Neural cell (in vitro differentiated cells): Measurements from ENCODE around the gene RNASE11. TPM values are rescaled to one million over a fixed set of nuclear protein-coding genes. Genes with fewer than 3 reads are reported as not detected.

ENCODE experiments used
- H2AFZ ChIP-seq: fragments of 200-600, 300-800 bp; sonication (generic), shearing (Covaris generic); 2 replicates; pipeline ENCODE4 v1.6.0; 2014; ENCODE audit warnings: low read depth, mild to moderate bottlenecking, antibody characterized with exemption, low read length, moderate library complexity
- H3F3A ChIP-seq: fragments of 200-600 bp; shearing (Covaris generic); 2 replicates; pipeline ENCODE4 v1.6.1; 2016; ENCODE audit warnings: mild to moderate bottlenecking, moderate library complexity, mixed read lengths, antibody characterized with exemption, low read length; ENCODE audit not compliant: insufficient read depth, poor library complexity, severe bottlenecking
- H3K27ac ChIP-seq: fragments of 200-600, 300-800 bp; sonication (generic), shearing (Covaris generic); 2 replicates; pipeline ENCODE4 v1.5.1; 2014; ENCODE audit warnings: mild to moderate bottlenecking, low read length, moderate library complexity
- H3K27me3 ChIP-seq: fragments of 300-800, 200-600 bp; sonication (generic), shearing (Covaris generic); 2 replicates; pipeline ENCODE4 v1.6.0; 2014; ENCODE audit warnings: mild to moderate bottlenecking, low read depth, low read length, moderate library complexity; ENCODE audit not compliant: insufficient read depth
- H3K36me3 ChIP-seq: fragments of 300-800, 200-600 bp; sonication (generic), shearing (Covaris generic); 2 replicates; pipeline ENCODE4 v1.5.1; 2014; ENCODE audit warnings: mild to moderate bottlenecking, antibody characterized with exemption, low read length, moderate library complexity; ENCODE audit not compliant: insufficient read depth
- H3K4me2 ChIP-seq: fragments of 300-800, 200-600 bp; sonication (generic), shearing (Covaris generic); 2 replicates; pipeline ENCODE4 v1.6.0; 2014; ENCODE audit warnings: mild to moderate bottlenecking, low read length
- H3K4me3 ChIP-seq: fragments of 300-800, 200-600 bp; sonication (generic), shearing (Covaris generic); 2 replicates; pipeline ENCODE4 v1.5.1; 2014; ENCODE audit warnings: mild to moderate bottlenecking, low read length, moderate library complexity
- H3K79me2 ChIP-seq: fragments of 200-600 bp; shearing (Covaris generic); replicated peaks from 2 replicates; pipeline ENCODE4 v1.6.0; 2014; ENCODE audit warnings: mild to moderate bottlenecking, low read length, moderate library complexity; ENCODE audit not compliant: insufficient read depth
- H3K9ac ChIP-seq: fragments of 300-800, 200-600 bp; sonication (generic), shearing (Covaris generic); 2 replicates; pipeline ENCODE4 v1.6.1; 2016; ENCODE audit warnings: mild to moderate bottlenecking, low read length, mixed read lengths
- H3K9me2 ChIP-seq: fragments of 200-600 bp; shearing (Covaris generic); 2 replicates; pipeline ENCODE4 v1.6.1; 2016; ENCODE audit warnings: mild to moderate bottlenecking, low read length, mixed read lengths; ENCODE audit not compliant: insufficient read depth
- H3K9me3 ChIP-seq: fragments of 200-600, 300-800 bp; sonication (generic), shearing (Covaris generic); 2 replicates; pipeline ENCODE4 v1.6.1; 2016; ENCODE audit warnings: mild to moderate bottlenecking, mixed run types, low read length, moderate library complexity, mixed read lengths
- H4K20me1 ChIP-seq: fragments of 200-600 bp; shearing (Covaris generic); 2 replicates; pipeline ENCODE4 v1.6.1; 2016; ENCODE audit warnings: mild to moderate bottlenecking, mixed run types; ENCODE audit not compliant: insufficient read depth
- EP300 ChIP-seq: fragments of 450-650 bp; conservative IDR thresholded peaks from 2 replicates; pipeline ENCODE4 v1.6.1; 2014; ENCODE audit warnings: antibody characterized with exemption, mild to moderate bottlenecking, moderate library complexity; ENCODE audit not compliant: poor library complexity, severe bottlenecking
- EZH2 ChIP-seq: fragments of 200-600, 300-800 bp; shearing (Covaris generic), sonication (generic); IDR thresholded peaks from 2 replicates; pipeline ENCODE4 v1.6.1; 2014; ENCODE audit warnings: antibody characterized with exemption, low read length, borderline replicate concordance, mild to moderate bottlenecking; ENCODE audit not compliant: insufficient read depth, poor library complexity, severe bottlenecking
- MXI1 ChIP-seq: fragments of 450-650 bp; conservative IDR thresholded peaks from 2 replicates; pipeline ENCODE4 v1.6.1; 2014; ENCODE audit warnings: antibody characterized with exemption, mild to moderate bottlenecking; ENCODE audit not compliant: poor library complexity, severe bottlenecking
- POLR2AphosphoS5 ChIP-seq: IDR thresholded peaks from 2 replicates; pipeline ENCODE4 v1.6.1; 2012
- RAD21 ChIP-seq: fragments of 450-650 bp; conservative IDR thresholded peaks from 2 replicates; pipeline ENCODE4 v1.6.1; 2014; ENCODE audit warnings: antibody characterized with exemption, mild to moderate bottlenecking, moderate library complexity
- SMC3 ChIP-seq: fragments of 450-650 bp; conservative IDR thresholded peaks from 2 replicates; pipeline ENCODE4 v1.6.1; 2014; ENCODE audit warnings: antibody characterized with exemption, mild to moderate bottlenecking, moderate library complexity; ENCODE audit not compliant: poor library complexity
- TAF1 ChIP-seq: IDR thresholded peaks from 2 replicates; pipeline ENCODE4 v1.6.1; 2012; ENCODE audit warnings: low read depth
- polyA plus RNA-seq: library from polyadenylated mRNA; depleted of rRNA; stranded (reverse); fragments of >200 nt; gene quantifications from 2 replicates; pipeline ENCODE4 v1.2.3, GENCODE V29; 2014
- TF ChIP-seq, protein P1 (sequence below): fragments of 450-650 bp; IDR thresholded peaks from 2 replicates; pipeline ENCODE4 v1.5.1; 2014; ENCODE audit warnings: antibody characterized with exemption, mild to moderate bottlenecking, moderate library complexity; ENCODE audit not compliant: poor library complexity, severe bottlenecking
- TF ChIP-seq, protein P2 (sequence below): IDR thresholded peaks from 2 replicates; pipeline ENCODE4 v1.6.1; 2012; ENCODE audit warnings: borderline replicate concordance

The RNASE11 gene
- polyA plus RNA-seq, 1 donor from 2014 or later, result not detected

DNA sequence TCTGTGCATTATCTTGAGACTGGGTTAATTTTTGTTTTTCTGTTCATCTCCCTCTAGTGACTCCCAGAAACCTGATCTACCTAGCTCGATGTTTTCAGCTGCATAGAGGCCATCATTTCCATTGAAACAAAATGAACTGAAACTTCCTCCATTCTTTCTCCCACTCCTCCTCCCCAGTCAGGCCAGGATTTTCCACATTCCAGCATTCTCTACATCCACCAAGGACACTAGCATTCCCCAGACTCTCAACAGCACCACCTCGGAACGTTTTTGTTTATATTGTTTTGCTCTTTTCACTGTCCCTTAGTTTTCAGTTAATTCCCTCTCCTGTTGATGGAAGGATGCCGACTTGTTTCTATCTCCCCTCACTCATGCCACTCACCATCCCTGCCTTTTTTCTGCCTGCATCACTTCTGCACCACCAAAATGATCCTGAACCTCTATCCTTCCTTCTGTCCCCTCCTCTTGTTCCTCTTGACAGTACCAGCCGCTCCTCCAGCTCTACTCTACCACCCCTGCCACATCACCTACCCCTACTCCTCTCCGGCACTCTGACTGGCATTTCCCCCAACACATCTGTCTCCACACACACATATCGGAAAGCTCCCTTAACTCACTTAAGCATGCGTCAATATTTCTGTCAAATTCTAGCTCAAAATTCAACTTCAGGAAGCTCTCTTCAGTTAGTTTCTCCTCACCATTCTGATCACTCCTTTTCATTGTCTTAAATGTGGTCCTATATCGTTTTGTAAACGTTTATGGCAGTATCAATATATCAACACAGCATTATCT is 40.5 kb upstream of the RNASE11 start:
- H3K9me3 ChIP-seq, result no peaks in the 10 kb centered on the region
- H3K36me3 ChIP-seq, result no peaks in the 10 kb centered on the region
- no peak overlapping the region for H3K4me2 ChIP-seq
- no peak overlapping the region for H2AFZ ChIP-seq
- peaks cover 99% of the 10 kb centered on the region for H3K27me3 ChIP-seq
- H4K20me1 ChIP-seq, result no peaks in the 10 kb centered on the region
- no peaks in the 10 kb centered on the region for H3F3A ChIP-seq
- no peaks in the 10 kb centered on the region for H3K79me2 ChIP-seq
- H3K9me2 ChIP-seq, result no peaks in the 10 kb centered on the region
- no peak for TF ChIP-seq EZH2
- H3K27ac ChIP-seq, result no peak overlapping the region
- no peak overlapping the region for H3K9ac ChIP-seq
- H3K4me3 ChIP-seq, result no peak overlapping the region

DNA sequence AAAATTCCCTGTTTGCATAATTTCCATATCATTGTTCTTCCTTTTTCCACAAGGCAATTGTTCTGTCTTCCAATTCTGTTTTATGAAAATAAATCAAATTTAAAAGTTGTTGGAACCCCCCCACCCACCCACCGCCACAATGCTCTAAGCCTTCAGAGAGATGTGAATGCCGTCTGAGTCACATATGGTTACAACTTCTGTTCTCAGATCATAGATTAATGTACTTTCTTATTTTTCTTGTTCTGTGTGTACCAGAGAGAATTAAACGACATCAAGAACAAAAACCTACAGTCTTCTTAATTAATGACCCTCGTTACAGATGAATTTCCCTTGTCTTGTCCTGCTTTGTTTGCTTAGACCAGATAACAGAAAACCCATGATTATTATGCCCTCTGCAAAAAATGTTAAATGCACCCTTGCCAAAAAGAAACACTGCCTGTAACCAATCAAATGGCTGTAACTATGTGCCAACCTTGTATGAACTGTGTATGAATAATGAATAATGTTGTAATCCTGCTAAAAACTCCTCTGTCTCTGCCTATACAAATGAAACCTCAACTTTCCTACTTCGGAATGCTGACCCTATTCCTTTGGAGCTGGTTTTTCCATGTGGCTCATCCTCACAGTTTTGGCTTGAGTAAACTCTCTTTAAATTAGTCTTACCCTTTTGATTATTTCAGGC is 39.7 kb upstream of the RNASE11 start:
- Histone ChIP-seq H3K4me3 (no peak overlapping the region), H3K4me2 (no peak overlapping the region), H3K79me2 (no peaks in the 10 kb centered on the region)

More for the DNA sequence above, 39.7 kb upstream of the RNASE11 start:
- Histone ChIP-seq H4K20me1 (no peaks in the 10 kb centered on the region), H2AFZ (no peak overlapping the region), H3K9me2 (no peaks in the 10 kb centered on the region), H3K36me3 (no peaks in the 10 kb centered on the region), H3K27ac (no peak overlapping the region), H3K9ac (no peak overlapping the region), H3F3A (no peaks in the 10 kb centered on the region), H3K9me3 (no peaks in the 10 kb centered on the region), H3K27me3 (peaks cover 100% of the 10 kb centered on the region)
- no peak for TF ChIP-seq RAD21
- TF ChIP-seq EZH2, result no peak
- no peak for TF ChIP-seq MXI1
- TF ChIP-seq, protein P1, sequence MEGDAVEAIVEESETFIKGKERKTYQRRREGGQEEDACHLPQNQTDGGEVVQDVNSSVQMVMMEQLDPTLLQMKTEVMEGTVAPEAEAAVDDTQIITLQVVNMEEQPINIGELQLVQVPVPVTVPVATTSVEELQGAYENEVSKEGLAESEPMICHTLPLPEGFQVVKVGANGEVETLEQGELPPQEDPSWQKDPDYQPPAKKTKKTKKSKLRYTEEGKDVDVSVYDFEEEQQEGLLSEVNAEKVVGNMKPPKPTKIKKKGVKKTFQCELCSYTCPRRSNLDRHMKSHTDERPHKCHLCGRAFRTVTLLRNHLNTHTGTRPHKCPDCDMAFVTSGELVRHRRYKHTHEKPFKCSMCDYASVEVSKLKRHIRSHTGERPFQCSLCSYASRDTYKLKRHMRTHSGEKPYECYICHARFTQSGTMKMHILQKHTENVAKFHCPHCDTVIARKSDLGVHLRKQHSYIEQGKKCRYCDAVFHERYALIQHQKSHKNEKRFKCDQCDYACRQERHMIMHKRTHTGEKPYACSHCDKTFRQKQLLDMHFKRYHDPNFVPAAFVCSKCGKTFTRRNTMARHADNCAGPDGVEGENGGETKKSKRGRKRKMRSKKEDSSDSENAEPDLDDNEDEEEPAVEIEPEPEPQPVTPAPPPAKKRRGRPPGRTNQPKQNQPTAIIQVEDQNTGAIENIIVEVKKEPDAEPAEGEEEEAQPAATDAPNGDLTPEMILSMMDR, result no peak
- TF ChIP-seq SMC3, result no peak
- no peak for TF ChIP-seq POLR2AphosphoS5
- no peak for TF ChIP-seq TAF1
- TF ChIP-seq, protein P2, sequence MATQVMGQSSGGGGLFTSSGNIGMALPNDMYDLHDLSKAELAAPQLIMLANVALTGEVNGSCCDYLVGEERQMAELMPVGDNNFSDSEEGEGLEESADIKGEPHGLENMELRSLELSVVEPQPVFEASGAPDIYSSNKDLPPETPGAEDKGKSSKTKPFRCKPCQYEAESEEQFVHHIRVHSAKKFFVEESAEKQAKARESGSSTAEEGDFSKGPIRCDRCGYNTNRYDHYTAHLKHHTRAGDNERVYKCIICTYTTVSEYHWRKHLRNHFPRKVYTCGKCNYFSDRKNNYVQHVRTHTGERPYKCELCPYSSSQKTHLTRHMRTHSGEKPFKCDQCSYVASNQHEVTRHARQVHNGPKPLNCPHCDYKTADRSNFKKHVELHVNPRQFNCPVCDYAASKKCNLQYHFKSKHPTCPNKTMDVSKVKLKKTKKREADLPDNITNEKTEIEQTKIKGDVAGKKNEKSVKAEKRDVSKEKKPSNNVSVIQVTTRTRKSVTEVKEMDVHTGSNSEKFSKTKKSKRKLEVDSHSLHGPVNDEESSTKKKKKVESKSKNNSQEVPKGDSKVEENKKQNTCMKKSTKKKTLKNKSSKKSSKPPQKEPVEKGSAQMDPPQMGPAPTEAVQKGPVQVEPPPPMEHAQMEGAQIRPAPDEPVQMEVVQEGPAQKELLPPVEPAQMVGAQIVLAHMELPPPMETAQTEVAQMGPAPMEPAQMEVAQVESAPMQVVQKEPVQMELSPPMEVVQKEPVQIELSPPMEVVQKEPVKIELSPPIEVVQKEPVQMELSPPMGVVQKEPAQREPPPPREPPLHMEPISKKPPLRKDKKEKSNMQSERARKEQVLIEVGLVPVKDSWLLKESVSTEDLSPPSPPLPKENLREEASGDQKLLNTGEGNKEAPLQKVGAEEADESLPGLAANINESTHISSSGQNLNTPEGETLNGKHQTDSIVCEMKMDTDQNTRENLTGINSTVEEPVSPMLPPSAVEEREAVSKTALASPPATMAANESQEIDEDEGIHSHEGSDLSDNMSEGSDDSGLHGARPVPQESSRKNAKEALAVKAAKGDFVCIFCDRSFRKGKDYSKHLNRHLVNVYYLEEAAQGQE, result no peak
- no peak for TF ChIP-seq EP300
